ENCODE measurements around the gene GPR107. TPM values are rescaled to one million over a fixed set of nuclear protein-coding genes. Genes with fewer than 3 reads are reported as not detected.
"Not testable (repeated sequence)": the region's sequence is repeated elsewhere in the genome, so short reads cannot be mapped to it uniquely, and the experiment has no call there.

The GPR107 gene
- total and polyA plus RNA-seq, 2 of the 8 experiments (the other 6 are each of a cell fraction or from before 2014, with no cell fraction given) = 19.3 to 30.7 TPM

GRCh38 chr9:130009546-130009945, 44.2 kb upstream of the GPR107 start:
- H3K9ac ChIP-seq (replicated peaks in 1 of 4; ENCODE audit: extremely low read depth in 1 of 4, low read depth in 3 of 4, low read length in 3 of 4); H3K23me2 ChIP-seq (ENCODE audit: low read depth, low read length); H2BK20ac ChIP-seq (ENCODE audit: low read length); H2AFZ ChIP-seq (ENCODE audit: low read length); H3K23ac ChIP-seq (ENCODE audit: insufficient read length); H4K5ac ChIP-seq (ENCODE audit: insufficient read length, low read depth, low read length); H2BK120ac ChIP-seq (replicated peaks; ENCODE audit: low read depth, low read length); H3K79me2 ChIP-seq (ENCODE audit: control insufficient read depth in 1 of 2, insufficient read depth in 2 of 2, low read length in 2 of 2); H3K18ac ChIP-seq (ENCODE audit: extremely low read depth, low read length); H3K14ac ChIP-seq (ENCODE audit: insufficient read length); H2BK5ac ChIP-seq (ENCODE audit: low read depth, low read length); DNase-seq (ENCODE audit: low read depth in 1 of 2, low spot score in 2 of 2); H2BK15ac ChIP-seq (ENCODE audit: low read length); H3K36me3 ChIP-seq (ENCODE audit: control insufficient read depth in 2 of 4, insufficient read depth in 4 of 4, low read length in 3 of 4); FAIRE-seq; H3K27me3 ChIP-seq (replicated peaks in 1 of 4; ENCODE audit: control insufficient read depth in 3 of 4, extremely low read depth in 1 of 4, insufficient read depth in 3 of 4, low read length in 3 of 4); H3K4ac ChIP-seq (replicated peaks; ENCODE audit: insufficient read length, low read depth, low read length); H3K56ac ChIP-seq (replicated peaks; ENCODE audit: insufficient read length, low read depth, low read length); H3K4me3 ChIP-seq (ENCODE audit: extremely low read depth in 1 of 4, insufficient read depth in 2 of 4, low read depth in 3 of 4, low read length in 4 of 4); H4K91ac ChIP-seq (replicated peaks; ENCODE audit: insufficient read length, low read length); H2BK12ac ChIP-seq (ENCODE audit: low read depth, low read length); H3K27ac ChIP-seq (ENCODE audit: low read depth, low read length); H4K8ac ChIP-seq (ENCODE audit: extremely low read depth, insufficient read depth, low read length); H4K20me1 ChIP-seq (replicated peaks in 1 of 2; ENCODE audit: control insufficient read depth in 1 of 2, insufficient read depth in 2 of 2, low read length in 2 of 2); CTCF ChIA-PET (ENCODE audit: partially characterized antibody); H2AK5ac ChIP-seq (ENCODE audit: low read depth, low read length); H3K9me3 ChIP-seq (ENCODE audit: insufficient read depth in 2 of 2, low read depth in 1 of 2, low read length in 1 of 2); H3K4me1 ChIP-seq (replicated peaks in 1 of 4; ENCODE audit: control insufficient read depth in 3 of 4, insufficient read depth in 4 of 4, low read length in 3 of 4); H3K79me1 ChIP-seq (ENCODE audit: low read depth, low read length); H3K4me2 ChIP-seq (ENCODE audit: insufficient read depth in 1 of 2, low read depth in 2 of 2, low read length in 2 of 2): not testable (repeated sequence)
- WGBS, 2 experiments (ENCODE audit: extremely low coverage in 1 of 2, insufficient coverage in 1 of 2, insufficient read length in 1 of 2, insufficient replicate concordance in 2 of 2, low coverage in 1 of 2, low lambda C conversion rate in 2 of 2, missing lambda C conversion rate in 1 of 2) = 93% methylated on average over 10 of the region's 10 CpGs; no CpG with 5 or more reads in 1 of the 2 experiments
- POLR2A ChIA-PET (ENCODE audit: partially characterized antibody) = interaction anchor here (0.7 kb wide), 1 partner anchor 52 kb away, joined by 4 read pairs; no protein-coding TSS in a partner anchor
